HG02678 (cell line): ENCODE data around the gene PHACTR3.
A peak's percentile ranks its signal among the peaks of the same experiment; 100 is the strongest.

Experiments
- ATAC-seq: cut with Tn5 transposase; IDR thresholded peaks from one replicate; pipeline ENCODE4 v1.9.1; 2021; ENCODE audit warnings: mild to moderate bottlenecking, moderate library complexity; ENCODE audit not compliant: unreplicated experiment

The PHACTR3 gene

DNA sequence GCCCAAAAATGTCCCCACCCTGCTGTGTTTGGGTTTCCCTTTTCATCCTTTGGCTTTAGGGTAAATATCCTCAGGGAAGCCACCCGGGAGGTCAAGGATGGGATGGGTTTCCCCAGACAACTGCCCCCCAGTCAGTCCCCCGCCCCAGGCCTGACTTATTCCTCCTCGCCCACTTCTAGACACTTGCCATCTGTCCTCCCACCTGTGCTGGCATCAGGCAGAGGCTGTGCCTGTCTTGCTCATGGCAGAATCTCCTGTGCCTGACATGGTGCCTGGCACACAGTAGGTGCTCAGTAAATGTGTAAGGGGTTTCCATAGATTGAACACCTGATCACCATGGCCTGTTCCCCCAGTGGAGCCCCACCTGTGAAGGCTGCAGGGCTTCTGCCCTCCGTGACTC lies 141.8 kb downstream of the PHACTR3 start:
- ATAC-seq = no peak

DNA sequence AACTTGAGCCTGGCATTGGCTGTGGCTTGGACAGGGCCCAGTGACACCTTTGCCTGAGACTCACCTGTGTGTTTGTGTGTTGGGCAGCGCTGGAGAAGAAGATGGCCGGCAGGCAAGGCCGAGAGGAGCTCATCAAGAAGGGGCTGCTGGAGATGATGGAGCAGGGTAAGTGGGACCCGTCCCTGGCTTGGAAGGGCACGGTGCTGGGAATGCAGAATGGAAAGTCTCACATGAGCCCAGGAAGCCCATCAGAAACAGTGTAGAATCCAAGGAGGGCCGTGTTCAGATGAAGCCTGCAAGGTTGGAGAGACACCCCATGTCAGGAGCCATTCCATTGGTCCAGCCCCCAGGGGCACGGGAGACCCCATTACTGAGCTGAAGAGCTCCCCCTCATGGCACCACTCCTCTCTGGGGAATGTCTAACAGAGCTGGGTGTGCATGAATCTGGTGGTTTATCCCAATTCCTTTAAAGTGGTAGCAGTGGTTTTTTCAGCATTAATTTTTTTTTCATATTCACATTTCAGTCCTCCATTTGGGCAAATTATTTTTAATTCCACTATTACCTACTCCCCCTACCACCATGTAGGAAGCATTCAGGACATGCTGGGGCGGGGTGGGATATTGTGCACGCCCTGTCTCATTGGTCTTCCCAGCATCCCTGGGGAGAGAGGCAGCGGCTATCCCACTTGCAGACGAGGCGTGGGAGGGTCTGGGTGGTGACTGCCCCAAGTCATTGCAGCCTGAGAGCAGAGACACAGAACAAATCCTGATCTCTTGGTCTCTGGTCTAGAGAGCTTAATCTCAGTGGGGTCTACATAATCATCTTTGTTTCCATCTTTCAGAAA lies 143.6 kb downstream of the PHACTR3 start:
- ATAC-seq = no peak

DNA sequence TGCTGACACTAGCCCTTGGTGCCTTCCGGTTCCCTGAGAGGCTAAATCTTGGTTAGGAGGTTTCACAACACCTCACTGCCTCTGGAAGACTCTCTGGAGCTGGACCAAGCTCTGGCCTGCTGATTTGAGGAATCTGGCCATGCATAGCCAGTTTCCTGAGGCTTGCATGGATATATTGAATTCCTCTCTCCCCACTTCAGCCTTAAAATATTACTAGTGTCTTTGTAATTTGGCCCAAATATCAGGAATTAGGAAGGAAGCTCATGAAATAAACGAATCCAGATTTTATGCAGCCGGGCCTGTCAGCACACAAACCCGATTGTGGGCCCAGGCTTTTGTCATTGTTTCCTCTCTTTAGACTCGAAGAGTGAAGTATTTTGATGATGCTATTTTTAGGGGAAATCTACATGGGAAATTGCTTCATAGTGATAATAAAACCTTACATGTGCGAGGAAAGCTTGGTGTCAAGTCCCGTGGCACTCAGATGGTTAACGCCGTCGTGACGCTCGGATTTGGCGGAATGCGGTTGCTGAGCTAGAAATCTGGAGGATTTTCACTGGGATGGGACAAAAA lies 144.4 kb downstream of the PHACTR3 start:
- no peak for ATAC-seq

DNA sequence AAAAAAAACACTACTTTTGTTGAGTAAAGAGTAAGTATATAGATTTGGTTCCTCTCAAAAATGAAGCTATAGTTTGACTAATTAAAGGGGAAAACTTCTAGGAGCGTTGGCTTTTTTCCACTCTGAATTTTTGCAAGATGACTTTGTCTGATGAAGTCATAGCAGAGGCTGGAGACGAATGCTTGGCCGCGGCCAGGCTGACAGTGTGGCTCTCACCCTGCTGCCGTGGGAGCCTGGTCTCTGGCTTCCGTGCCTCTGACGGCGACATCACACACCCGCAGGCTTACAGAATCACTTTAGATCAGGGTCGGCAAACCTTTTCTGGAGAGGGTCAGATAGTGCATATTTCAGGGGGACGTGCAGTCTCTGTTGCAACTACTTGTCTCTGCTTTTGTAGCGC lies 145.0 kb downstream of the PHACTR3 start:
- no peak for ATAC-seq

DNA sequence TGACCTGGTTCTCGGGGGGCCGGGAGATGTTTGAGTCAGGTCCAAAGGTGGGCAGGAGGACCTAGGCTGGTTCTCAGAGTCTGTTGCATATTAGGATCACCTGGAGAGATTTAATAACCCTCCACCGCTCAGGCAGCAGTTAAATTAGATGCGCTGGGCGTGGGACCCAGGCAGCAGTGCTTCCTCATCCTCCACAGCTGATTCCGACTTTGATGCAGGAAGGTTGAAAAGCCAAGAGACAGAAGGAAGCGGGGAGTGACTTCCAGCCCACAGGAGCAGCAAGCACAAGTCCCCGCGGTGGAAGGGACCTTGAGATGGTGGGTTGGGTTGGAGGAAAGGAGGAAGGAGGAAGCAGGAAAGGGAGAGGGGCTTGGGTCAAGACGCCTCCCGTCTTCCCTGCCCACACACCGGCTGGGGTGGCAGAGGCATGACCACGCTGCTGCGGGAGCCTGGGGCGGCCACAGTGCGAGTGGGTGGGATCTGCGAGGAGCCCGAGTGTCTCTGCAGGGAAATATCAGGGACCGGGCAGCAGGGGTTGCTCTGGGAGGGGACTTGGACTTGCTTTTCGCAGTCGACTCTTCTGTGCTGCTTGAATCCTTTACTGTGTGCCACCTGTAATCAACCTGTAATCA lies 146.0 kb downstream of the PHACTR3 start:
- no peak for ATAC-seq

DNA sequence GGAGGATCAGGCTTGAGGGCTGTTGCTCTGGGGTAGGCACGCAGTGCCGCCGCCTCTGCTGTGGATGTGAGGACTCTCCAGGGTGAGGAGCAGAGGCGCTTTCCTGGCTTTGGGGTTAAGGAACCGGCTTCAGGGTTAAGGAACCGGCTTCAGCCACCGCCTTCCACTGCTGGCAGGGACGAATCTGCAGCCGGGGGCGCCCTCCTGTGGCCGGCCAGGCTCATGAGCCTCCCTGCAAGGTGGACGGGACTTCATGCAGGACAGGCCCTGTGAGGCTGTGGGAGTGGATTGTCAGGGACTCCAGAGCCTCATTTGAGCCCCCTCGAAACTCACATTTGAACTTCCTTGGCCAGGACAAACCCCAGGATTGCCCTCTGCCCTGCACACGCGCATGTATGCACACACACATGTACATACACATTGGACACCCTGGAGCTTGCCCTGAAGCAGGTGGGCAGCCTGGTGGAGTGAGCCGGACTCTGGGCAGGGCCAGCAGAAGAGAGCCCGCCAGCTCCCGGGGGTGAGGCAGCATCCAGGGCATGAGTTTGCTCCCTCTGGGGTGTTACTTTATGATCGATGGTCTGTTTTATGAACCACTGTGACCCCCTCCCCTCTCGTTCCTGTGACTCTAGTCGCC lies 146.9 kb downstream of the PHACTR3 start:
- ATAC-seq = no peak

DNA sequence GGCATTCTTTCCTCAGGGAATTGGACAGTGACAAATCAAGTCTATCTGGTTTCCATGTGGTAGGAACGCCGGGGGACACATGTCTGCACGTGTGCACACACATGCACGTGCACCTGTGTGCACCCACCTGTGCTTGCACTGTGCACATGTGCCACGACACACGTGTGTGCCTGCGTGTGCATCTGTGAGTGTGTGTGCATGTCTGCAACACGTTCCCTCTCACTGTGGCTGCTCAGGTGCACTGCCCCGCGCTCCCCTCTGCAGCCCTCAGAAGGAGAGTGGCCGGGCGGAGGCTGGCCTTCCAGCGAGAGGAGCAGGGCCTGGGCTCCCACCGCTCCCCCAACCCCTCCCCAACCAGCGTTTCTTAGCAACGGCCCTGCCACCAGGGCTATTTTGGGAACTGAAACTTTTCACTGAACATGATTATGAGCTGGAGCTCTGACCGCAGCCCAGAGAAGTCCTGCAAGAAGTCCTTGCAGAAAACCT lies 147.8 kb downstream of the PHACTR3 start:
- ATAC-seq = peak; percentile 83

DNA sequence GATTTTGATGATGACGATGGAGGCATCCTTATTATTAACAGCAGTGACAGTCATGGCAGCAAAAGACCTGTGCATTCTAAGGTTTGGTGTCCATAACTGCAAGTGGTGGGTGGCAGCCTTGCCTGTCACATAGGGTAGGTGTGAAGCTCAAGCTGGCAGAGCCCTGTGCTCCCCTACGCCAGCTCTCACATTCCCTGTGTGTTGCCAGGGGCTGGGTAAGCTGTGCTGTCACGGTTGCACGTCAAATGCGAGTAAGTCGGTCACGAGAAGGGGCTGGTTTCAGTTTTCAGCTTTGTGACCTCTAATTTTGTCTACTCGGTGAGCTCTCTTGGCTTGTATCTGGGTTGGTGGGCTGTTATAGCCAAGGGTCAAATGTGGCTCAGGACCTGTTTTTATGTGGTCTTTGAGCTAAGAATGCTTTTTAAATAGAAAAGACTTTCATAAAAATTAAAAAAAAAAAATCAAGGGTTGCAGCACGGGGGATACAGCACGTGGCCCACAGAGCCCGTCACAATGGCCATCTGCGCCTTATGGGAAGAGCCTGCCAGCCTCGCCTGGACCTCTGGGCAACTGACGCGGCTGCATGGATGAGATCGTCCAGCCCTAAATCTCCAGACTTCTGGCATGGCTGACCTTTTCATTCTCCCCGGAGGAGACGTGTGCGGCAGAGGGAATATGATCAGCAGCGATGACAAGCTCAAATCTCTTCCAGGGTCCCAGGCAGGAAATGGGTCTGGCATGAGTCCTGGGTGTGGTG lies 148.5 kb downstream of the PHACTR3 start:
- peak; percentile 39 for ATAC-seq

DNA sequence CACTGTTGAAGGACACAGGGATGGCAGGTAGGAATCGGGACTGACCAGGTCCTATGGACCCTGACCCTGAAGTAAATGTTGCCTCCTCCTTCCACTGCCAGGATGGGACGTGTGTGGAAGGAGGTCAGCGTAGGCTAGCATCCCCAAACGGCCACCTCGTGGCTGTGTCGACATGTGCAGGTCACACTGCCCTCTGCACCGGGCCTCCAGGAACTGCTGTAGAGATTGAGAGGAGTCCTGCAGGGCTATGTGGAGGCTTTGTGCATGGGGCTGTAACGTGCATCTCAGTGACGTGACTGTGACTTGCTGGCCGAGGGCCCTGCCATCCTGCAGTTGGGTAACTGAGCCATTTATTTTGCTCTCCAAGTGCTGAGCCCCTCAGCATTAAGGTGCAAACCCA lies 149.5 kb downstream of the PHACTR3 start:
- no peak for ATAC-seq

DNA sequence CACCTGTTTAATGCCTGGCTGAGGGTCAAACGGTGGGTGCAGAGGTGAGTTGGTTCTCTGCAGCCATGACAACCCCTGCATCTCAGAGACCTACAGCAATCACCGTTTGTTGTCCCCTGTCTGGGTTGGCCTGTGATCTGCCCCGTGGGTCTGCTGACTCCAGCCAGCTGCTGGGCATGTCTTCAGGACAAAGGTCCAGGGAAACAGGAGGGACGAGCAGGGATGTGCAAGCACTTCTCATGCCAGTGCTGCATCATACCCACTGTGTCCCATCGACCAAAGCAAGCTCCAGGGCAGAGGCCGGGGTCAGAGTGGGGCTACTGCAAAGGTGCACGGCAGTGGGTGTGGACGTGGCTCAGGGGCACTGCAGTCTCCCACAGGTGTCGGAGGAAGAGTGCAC lies 150.2 kb downstream of the PHACTR3 start:
- ATAC-seq = no peak

DNA sequence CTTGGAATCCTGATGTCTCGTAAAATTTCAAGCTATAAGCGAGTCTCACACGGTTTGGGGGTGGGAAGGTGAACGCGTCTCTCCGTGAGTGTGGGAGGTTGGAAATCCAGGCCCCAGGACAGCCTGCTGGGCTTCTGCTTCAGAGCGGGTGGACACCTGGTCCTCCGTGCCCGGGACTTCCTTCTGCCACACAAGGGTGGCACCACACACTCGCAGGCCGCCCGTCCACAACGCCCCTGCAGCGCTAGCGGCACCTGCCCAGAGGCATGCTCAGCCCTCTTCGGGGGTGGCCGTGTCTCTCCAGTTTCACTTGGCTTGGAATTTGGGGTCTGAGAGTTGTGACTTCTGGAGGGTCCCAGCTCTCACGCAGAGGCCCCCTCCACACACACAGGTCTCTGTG lies 151.9 kb downstream of the PHACTR3 start:
- ATAC-seq = no peak

DNA sequence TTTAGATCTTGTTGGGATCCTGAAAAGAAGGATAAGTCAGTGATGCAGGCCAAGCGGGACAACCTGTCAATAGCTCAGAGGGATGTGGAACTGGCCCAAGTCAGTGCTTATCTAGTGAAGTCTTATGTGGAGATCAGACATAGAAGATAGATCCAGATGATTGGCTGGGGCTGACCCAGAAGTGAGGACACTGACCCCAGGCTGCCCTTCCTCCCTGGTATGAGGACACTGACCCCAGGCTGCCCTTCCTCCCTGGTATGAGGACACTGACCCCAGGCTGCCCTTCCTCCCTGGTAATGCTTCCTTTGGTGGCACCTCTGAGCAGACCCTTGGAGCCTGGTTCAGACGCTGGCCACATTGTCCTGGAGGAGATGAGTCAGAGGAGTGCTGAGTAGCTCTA lies 159.7 kb downstream of the PHACTR3 start:
- no peak for ATAC-seq

DNA sequence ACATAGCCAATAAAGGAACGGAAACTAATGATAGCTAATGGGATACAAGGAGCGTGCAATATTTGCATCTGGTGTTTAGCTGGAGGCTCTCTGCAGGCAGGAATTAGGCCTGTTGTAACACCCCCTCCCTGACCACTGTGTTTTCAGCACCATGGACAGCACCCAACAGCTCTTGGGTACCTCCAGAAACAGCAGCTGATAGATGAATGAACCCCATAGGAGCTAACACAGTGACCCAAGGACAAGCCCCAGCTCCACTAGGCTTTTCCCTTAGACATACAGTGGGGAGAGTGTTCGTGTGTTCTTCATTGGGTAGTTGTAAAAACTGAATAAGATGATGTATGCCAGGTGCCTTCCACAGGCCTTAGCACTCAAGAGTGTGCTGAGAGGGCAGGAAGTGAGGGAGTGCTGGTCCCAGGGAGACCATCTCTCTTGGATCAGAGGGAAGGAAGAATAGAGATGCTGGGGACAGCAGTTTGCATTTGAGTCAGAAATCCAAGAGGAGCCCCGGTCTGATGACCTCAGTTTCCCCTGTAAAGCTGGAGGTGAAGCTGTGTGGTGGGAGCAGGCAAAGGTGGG lies 161.3 kb downstream of the PHACTR3 start:
- no peak for ATAC-seq

DNA sequence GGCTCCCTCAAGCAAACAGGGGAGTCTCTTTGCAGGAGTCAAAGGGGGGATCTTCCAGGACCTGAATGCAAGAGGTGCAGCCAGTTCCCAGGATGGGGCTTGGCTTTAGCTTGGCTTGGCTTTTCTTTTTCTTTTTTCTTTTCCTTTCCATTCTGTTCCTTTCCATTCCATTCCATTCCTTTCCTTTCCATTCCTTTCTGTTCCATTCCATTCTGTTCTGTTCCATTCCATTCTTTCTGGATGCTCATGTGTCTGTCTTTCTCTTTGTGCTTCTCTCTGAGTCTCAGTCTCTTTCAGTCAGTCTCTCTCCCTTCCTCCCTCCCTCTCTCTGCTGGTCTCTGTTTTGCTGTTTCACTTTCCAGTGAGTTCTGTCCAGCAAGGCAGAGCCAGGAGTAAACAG lies 163.3 kb downstream of the PHACTR3 start:
- no peak for ATAC-seq

DNA sequence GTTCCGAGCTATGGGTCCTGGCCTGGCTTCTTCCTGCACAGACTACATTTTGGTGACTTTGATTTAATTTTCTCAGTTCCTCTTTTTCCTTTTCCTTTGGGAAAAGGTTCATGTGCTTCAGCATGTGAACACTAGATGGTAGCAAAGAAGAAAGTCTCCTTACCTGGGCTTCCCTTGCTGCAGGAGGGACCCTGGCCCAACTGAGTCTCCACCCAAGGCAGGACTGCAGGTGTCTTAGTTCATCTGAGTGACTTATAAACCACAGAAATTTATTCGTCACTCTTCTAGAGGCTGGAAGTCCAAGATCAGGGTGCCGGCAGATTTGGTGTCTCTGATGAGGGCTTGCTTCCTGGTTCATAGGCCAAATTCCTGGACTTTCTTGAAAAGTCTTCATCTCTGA lies 165.9 kb downstream of the PHACTR3 start:
- ATAC-seq = no peak

DNA sequence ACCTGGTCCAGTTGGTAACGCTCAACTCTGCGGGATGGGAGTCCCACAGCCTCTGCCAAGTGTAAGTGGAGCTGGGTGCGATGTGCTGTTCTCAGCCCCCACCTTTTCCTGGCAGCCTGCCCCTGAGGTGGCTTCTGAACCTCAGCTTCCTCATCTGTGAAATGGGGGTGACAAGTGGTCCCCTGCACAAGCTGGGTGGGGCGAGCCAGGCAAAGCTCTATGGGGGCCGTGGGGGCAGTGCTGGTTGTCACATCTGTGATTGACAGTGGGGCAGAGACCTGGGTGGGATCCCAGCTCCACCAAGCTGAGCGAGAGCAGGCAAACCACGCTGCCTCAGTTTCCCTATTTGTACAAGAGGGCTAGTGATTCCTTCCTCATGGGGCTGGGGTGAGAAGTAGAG lies 166.5 kb downstream of the PHACTR3 start:
- no peak for ATAC-seq

DNA sequence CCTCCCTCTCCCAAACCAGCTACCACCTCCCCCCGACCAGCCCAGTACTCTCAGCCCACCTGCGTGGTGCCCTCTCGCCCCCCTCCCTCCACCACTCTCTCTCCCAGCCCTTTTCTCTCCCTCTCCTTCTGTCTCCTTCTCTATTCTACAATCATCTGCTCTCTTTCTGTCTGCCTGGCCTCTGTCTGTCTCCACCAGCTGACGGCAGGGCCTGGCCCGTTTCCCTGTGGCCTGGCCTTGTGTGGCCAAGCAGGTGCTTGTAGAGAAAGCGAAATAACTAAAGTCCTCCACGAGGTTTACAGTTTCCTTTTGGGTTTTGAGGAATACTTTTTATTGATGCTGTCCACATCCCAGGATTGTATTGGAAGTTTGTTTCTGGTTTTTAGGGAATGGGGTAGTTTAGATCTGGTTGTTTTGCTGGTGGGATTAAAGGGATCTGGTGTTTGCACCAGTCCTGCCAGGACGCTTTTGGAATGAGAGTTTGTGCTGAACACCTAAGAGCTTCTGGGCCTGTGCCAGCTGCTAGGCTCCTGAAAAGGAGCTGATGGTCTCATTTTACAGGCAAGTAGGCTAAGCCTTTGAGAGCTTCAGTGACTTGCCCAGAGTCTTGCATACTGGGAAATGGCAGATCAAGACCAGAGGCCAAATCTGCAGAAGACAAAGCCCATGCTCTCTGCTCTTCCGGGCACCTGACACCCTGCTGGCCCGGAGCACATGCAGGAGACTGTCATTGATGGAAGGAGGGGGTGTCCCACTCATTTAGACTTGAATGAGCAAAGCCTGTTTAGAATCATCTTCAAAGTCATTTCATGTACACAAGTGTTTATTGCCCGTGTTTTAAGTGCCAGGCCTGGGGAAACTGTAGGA lies 167.4 kb downstream of the PHACTR3 start:
- no peak for ATAC-seq

DNA sequence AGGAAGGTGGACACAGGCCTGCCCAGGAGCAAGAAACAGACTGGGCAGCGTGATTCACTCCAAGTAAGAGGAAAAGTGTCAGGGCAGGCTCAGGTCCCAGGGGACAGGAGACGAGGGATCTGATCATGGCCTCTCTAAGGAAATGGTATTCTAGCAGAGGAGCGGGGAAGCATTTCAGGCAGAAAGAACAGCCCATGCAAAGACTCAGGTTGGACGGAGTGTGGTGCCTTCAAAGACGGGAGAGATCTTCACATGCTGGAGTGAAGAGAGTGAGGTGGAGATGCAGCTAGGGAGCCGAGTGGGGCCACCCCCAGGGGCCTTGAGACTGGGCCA lies 168.0 kb downstream of the PHACTR3 start:
- no peak for ATAC-seq
